Tibial nerve (tissue), 3 donors: Measurements from ENCODE around the gene ZDHHC7.

Source experiments
- CTCF ChIP-seq, 5 experiments: fragments of 200-600 bp in 3 of 5; fragments of 450-650 bp in 2 of 5; sonication (generic) in 3 of 5; IDR thresholded peaks; one replicate each; pipeline ENCODE4 v1.5.1; 2016 to 2019; ENCODE audit warnings: antibody characterized with exemption in 5 of 5, mild to moderate bottlenecking in 3 of 5, moderate library complexity in 2 of 5
- POLR2A ChIP-seq, 2 donors: fragments of 450-650 bp; IDR thresholded peaks; one replicate each; pipeline ENCODE4 v1.6.1; 2017; ENCODE audit warnings: antibody characterized with exemption in 2 of 2, mild to moderate bottlenecking in 2 of 2, moderate library complexity in 2 of 2

DNA sequence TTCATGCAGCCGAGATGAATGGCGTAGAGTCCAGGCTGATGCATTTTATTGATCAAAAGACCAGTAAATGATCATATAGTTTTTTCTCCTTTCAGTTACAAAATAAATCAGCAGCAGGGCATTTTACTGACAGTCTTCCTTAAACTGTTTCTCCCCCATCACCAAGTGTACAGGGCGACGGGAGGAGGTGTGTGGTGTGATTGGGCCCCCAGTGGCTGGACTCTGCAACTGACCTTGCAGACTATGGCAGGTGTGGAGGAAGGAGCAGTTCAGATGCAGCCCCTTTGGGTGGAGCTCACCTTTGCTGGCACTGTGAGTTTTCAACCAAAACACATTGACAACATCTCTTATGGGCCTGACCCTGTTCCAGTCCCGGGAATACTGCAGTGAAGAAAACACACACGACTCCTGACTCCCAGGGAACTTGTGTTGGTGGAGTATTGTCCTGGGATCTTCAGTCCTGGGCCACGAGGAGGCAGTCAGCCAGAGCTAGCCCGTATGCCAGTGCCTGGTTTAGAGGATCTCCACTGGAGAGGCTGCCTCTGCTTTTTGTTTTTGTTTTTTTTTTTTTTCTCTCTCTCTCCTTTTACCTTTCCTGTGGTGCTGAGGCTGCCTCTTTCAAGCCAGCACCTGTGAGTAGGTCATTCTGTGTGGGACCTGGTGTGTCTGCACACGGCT, 46.0 kb upstream of the ZDHHC7 start:
- TF ChIP-seq POLR2A (IDR thresholded peaks at IDR 0.05) (no peak), CTCF (IDR thresholded peaks at IDR 0.05) (no peak)
